GM12864 (cell line): Measurements from ENCODE around the gene GP1BA.
A peak's percentile ranks its signal among the peaks of the same experiment; 100 is the strongest.

Experiments
- DNase-seq: peaks from one replicate; pipeline ENCODE4 v3.0.0-alpha.2; 2011; ENCODE audit warnings: low read depth
- H3K4me3 ChIP-seq: 2 replicates; pipeline ENCODE4 v1.5.1; 2011; ENCODE audit warnings: mild to moderate bottlenecking, low read depth, low read length, control low read depth
- TF ChIP-seq, protein P1 (sequence below): IDR thresholded peaks from 2 replicates; pipeline ENCODE4 v1.5.1; 2011; ENCODE audit warnings: low read depth, mild to moderate bottlenecking, moderate library complexity, low read length, control low read depth, inconsistent platforms; ENCODE audit errors: missing control alignments

The GP1BA gene

DNA sequence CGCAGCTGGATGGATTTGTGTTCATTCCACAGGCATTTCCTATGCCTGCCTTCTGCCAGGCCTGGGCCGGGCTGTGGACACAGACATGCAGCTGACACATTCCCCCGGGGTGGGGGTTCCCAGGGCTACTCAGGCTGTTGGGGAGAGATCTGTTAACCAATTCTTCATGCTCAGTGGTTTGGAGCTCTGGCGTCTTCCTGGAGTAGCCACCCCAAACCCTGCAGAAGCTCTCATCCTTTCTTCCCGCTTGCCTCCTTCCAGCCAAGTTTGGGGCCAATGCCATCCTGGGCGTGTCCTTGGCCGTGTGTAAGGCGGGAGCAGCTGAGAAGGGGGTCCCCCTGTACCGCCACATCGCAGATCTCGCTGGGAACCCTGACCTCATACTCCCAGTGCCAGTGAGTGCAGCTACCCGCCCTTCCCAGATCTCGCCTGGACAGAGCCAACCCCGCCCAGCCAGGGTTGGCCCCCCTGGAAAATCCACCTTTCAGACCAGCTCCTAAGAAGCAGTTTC, 21.4 kb downstream of the GP1BA start:
- DNase-seq: no peak
- TF ChIP-seq, protein P1, sequence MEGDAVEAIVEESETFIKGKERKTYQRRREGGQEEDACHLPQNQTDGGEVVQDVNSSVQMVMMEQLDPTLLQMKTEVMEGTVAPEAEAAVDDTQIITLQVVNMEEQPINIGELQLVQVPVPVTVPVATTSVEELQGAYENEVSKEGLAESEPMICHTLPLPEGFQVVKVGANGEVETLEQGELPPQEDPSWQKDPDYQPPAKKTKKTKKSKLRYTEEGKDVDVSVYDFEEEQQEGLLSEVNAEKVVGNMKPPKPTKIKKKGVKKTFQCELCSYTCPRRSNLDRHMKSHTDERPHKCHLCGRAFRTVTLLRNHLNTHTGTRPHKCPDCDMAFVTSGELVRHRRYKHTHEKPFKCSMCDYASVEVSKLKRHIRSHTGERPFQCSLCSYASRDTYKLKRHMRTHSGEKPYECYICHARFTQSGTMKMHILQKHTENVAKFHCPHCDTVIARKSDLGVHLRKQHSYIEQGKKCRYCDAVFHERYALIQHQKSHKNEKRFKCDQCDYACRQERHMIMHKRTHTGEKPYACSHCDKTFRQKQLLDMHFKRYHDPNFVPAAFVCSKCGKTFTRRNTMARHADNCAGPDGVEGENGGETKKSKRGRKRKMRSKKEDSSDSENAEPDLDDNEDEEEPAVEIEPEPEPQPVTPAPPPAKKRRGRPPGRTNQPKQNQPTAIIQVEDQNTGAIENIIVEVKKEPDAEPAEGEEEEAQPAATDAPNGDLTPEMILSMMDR: no peak
- no peak overlapping the region for H3K4me3 ChIP-seq

- DNase-seq: no peak
- no peak overlapping the region for H3K4me3 ChIP-seq
- TF ChIP-seq, protein P1: no peak
These were observed 23.0 kb downstream of the GP1BA start for GRCh38 chr17:4955091-4955490.

DNA sequence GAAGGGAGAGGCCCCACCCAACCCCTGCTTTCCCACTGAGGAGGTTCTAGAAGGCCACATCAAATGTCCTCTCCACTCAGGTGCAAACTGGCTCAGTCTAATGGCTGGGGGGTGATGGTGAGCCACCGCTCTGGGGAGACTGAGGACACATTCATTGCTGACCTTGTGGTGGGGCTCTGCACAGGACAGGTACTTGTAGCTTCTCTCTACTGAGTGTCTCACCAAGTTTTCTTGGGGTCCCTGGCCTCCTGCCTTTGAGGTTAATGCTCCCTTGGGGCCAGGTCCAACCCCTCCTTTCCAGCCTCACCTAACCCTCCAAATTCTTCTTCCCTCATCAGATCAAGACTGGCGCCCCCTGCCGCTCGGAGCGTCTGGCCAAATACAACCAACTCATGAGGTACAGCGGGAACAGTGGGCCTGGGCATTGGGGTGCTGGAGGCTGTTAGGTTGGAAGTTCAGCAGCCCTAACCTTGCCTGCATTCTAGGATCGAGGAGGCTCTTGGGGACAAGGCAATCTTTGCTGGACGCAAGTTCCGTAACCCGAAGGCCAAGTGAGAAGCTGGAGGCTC, 24.5 kb downstream of the GP1BA start:
- H3K4me3 ChIP-seq: no peak overlapping the region
- TF ChIP-seq, protein P1: peak; percentile 54
- DNase-seq: no peak

GRCh38 chr17:4958102-4958501, 26.0 kb downstream of the GP1BA start:
- TF ChIP-seq, protein P1: no peak
- no peak for DNase-seq
- H3K4me3 ChIP-seq: no peak overlapping the region

DNA sequence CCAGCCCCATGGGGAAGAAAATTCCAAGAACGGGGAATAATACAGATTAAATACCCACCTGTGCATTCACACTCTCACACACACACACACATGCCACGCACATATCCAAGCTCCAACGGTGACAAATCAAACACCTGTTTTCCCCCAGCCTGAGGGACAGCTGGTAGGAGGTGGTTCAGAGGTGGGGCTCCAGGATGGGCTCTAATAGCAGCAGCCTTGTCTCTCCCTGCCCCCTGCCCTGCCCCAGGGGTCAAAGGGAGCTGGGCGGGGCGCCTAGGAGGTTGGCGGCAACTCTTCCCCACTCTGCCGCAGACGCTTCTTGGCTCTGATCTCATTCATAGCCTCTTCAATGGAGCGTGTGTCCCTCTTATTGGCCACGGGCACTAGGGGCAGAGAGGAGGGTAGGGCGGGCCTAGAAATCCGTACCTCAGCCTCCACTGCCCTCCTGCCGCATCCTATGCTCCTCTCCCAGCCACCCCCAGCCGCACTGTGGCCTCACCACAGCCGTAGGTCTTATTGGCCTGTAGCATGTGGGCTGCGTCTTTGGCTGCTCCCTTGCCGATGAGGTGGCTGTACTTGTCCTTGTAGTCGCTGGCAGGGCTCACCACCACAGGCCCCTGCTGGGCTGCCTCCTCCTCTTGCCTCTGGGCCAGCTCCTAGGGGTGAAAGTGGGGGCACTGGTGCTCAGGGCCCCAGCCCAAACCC, 27.3 kb downstream of the GP1BA start:
- DNase-seq: no peak
- no peak overlapping the region for H3K4me3 ChIP-seq
- TF ChIP-seq, protein P1: no peak

DNA sequence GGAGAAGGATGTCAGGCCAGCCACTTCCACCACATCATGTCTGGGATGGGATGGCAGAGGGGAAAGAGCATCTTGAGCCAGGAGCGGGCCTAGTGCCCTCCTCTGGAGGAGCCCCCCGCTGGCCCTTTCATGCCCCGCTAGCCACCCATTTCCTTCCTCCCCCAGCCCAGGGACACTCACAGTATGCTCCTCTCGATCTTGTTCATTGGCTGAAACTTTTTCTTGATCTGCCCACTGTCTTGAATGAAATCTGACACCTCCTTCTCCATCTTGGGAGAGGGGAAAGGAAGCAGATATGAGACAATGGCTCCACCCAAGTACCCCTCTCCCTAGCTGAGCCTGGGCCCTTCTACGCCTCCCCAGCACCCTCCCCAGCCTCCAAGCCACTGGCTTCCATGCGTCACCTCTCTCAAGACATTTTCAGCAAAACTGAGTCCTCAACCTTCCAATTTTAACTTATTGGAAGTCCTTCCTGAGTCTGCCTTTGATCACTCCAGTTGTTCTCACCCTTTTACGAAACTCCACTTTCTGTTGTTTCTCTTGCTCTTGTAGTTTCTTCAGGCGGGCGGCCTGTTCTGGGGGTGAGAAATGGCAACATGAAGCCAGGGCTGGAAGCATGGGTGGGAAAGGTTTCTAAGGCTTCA, 28.3 kb downstream of the GP1BA start:
- H3K4me3 ChIP-seq: no peak overlapping the region
- no peak for DNase-seq
- TF ChIP-seq, protein P1: no peak
